Endodermal cell (in vitro differentiated cells): Measurements from ENCODE around the gene AGBL2. TPM values are rescaled to one million over a fixed set of nuclear protein-coding genes. Genes with fewer than 3 reads are reported as not detected.
"Not testable (repeated sequence)": the region's sequence is repeated elsewhere in the genome, so short reads cannot be mapped to it uniquely, and the experiment has no call there.

Experiments
- DNase-seq: peaks from one replicate; pipeline ENCODE4 v3.0.0-alpha.2; 2017
- H3K27ac ChIP-seq: 2 replicates; pipeline ENCODE4 v1.5.1; 2013; ENCODE audit warnings: mild to moderate bottlenecking, low read depth, low read length, moderate library complexity
- H3K27me3 ChIP-seq: 2 replicates; pipeline ENCODE4 v1.6.1; 2013; ENCODE audit warnings: mild to moderate bottlenecking, low read length, moderate library complexity; ENCODE audit not compliant: insufficient read depth, control insufficient read depth, poor library complexity, severe bottlenecking
- H3K36me3 ChIP-seq: 2 replicates; pipeline ENCODE4 v1.7.0; 2013; ENCODE audit warnings: mild to moderate bottlenecking, low read length, moderate library complexity; ENCODE audit not compliant: control insufficient read depth, insufficient read depth
- H3K4me1 ChIP-seq: one replicate; pipeline ENCODE4 v1.7.0; 2013; ENCODE audit warnings: low read length; ENCODE audit not compliant: control insufficient read depth, insufficient read depth
- H3K4me3 ChIP-seq: 2 replicates; pipeline ENCODE4 v1.5.1; 2013; ENCODE audit warnings: mild to moderate bottlenecking, low read length, moderate library complexity
- H3K9ac ChIP-seq: 2 replicates; pipeline ENCODE4 v1.6.1; 2013; ENCODE audit warnings: mild to moderate bottlenecking, low read length, moderate library complexity; ENCODE audit not compliant: poor library complexity, severe bottlenecking; ENCODE audit errors: extremely low read depth
- H3K9me3 ChIP-seq: 2 replicates; pipeline ENCODE4 v1.6.1; 2013; ENCODE audit warnings: mild to moderate bottlenecking, low read length, moderate library complexity; ENCODE audit not compliant: control insufficient read depth
- H3K27ac Mint-ChIP-seq: 2 replicates; pipeline ENCODE4 v1.8.0; 2020; ENCODE audit warnings: mixed read lengths
- H3K27me3 Mint-ChIP-seq: 2 replicates; pipeline ENCODE4 v1.8.0; 2021; ENCODE audit warnings: mild to moderate bottlenecking, mixed read lengths; ENCODE audit not compliant: insufficient read depth
- H3K36me3 Mint-ChIP-seq: 2 replicates; pipeline ENCODE4 v1.8.0; 2020; ENCODE audit warnings: low read depth, mixed read lengths
- H3K4me1 Mint-ChIP-seq: 2 replicates; pipeline ENCODE4 v1.8.0; 2020; ENCODE audit warnings: mixed read lengths
- H3K4me3 Mint-ChIP-seq: 2 replicates; pipeline ENCODE4 v1.8.0; 2020; ENCODE audit warnings: mild to moderate bottlenecking, moderate library complexity, mixed read lengths
- H3K9me3 Mint-ChIP-seq: 2 replicates; pipeline ENCODE4 v1.8.0; 2020; ENCODE audit warnings: mild to moderate bottlenecking, mixed read lengths
- WGBS, 2 experiments: methylation state at CpG; one replicate each; pipeline versions ENCODE4 v1.1.5 to v1.1.7; 2013; ENCODE audit warnings: missing lambda C conversion rate in 2 of 2, mixed read lengths in 1 of 2; ENCODE audit not compliant: insufficient coverage in 1 of 2, insufficient read length in 1 of 2; 5-methylcytosine and 5-hydroxymethylcytosine counted together
- total RNA-seq, 2 donors: library from RNA; stranded (reverse); fragmentation: NEBNext Ultra II Directional in 1 of 2; extraction: Animal tissue kit (Norgen Biotek cat#: 25700) in 1 of 2; gene quantifications; 2 replicates in 1 of 2; 3 replicates in 1 of 2; pipeline ENCODE4 v1.2.1, GENCODE V29; 2021
- TF ChIP-seq, protein P1 (sequence below): fragments of 200-600 bp; sonication (generic); conservative IDR thresholded peaks from 2 replicates; pipeline ENCODE4 v1.5.0; 2021; ENCODE audit warnings: antibody characterized with exemption, mild to moderate bottlenecking

AGBL2 gene
- total RNA-seq, 2 donors from 2014 or later: 5.0 to 8.7 TPM

GRCh38 chr11:47642099-47642855 is 72.9 kb downstream of the AGBL2 start, which contains the start of gene MTCH2:
MTCH2 (minus strand) TSS chr11:47642559; CDS start chr11:47642465, 94 bp downstream.
- no peaks in the 10 kb centered on the region for H3K27me3 Mint-ChIP-seq
- H3K4me1 ChIP-seq: no peaks in the 10 kb centered on the region
- peak; percentile 97 for DNase-seq
- TF ChIP-seq, protein P1, sequence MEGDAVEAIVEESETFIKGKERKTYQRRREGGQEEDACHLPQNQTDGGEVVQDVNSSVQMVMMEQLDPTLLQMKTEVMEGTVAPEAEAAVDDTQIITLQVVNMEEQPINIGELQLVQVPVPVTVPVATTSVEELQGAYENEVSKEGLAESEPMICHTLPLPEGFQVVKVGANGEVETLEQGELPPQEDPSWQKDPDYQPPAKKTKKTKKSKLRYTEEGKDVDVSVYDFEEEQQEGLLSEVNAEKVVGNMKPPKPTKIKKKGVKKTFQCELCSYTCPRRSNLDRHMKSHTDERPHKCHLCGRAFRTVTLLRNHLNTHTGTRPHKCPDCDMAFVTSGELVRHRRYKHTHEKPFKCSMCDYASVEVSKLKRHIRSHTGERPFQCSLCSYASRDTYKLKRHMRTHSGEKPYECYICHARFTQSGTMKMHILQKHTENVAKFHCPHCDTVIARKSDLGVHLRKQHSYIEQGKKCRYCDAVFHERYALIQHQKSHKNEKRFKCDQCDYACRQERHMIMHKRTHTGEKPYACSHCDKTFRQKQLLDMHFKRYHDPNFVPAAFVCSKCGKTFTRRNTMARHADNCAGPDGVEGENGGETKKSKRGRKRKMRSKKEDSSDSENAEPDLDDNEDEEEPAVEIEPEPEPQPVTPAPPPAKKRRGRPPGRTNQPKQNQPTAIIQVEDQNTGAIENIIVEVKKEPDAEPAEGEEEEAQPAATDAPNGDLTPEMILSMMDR: peak; percentile 44
- peak within 1 kb of the TSS; percentile 98 for H3K4me3 ChIP-seq
- H3K36me3 Mint-ChIP-seq: peaks cover 19% of the 10 kb centered on the region
- WGBS, 2 experiments: 0% methylated on average over 31 to 78 of the region's 78 CpGs
- H3K27ac ChIP-seq: peak within 1 kb of the TSS; percentile 87
- H3K9me3 ChIP-seq: no peaks in the 10 kb centered on the region
- H3K4me1 Mint-ChIP-seq: peaks cover 8% of the 10 kb centered on the region
- H3K27me3 ChIP-seq: no peaks in the 10 kb centered on the region
- H3K27ac Mint-ChIP-seq: peak within 1 kb of the TSS; percentile 97
- no peaks in the 10 kb centered on the region for H3K9me3 Mint-ChIP-seq
- peaks cover 14% of the 10 kb centered on the region for H3K36me3 ChIP-seq
- peak within 1 kb of the TSS; percentile 92 for H3K4me3 Mint-ChIP-seq
- peak within 1 kb of the TSS; percentile 87 for H3K9ac ChIP-seq

DNA sequence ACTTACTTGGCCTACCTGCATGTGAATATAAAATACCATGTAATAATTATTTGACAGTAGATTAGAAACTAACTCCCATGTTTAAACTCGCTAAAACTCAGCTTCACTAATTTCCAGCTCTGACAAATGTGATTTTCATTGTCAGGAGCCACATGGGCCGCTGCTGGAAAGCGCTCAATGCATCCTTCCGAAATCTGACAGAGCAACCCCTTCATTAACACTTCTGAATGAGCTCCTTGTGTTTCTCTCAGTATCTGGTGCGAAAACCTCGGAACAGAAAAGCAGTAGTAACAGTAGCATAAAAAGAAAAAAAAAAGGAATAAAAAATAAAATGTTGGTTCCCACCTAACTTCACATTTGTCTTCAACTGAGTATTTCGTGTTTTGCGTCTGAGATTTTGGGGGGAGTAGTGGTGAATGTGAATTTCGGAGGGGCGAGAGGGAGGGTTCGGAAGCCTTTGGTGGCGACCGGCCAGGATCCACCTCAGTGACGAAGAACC is 73.5 kb downstream of the AGBL2 start:
- TF ChIP-seq, protein P1: no peak
- no peaks in the 10 kb centered on the region for H3K9me3 Mint-ChIP-seq
- H3K4me3 ChIP-seq: peak overlapping the region; percentile 98
- H3K9ac ChIP-seq: peak overlapping the region; percentile 87
- H3K27me3 Mint-ChIP-seq: no peaks in the 10 kb centered on the region
- H3K9me3 ChIP-seq: no peaks in the 10 kb centered on the region
- peak overlapping the region; percentile 92 for H3K4me3 Mint-ChIP-seq
- H3K27ac Mint-ChIP-seq: peak overlapping the region; percentile 97
- H3K36me3 Mint-ChIP-seq: peaks cover 21% of the 10 kb centered on the region
- H3K4me1 ChIP-seq: no peaks in the 10 kb centered on the region
- H3K36me3 ChIP-seq: peaks cover 18% of the 10 kb centered on the region
- WGBS, 2 experiments: 0 to 3% methylated on average over 3 to 11 of the region's 14 CpGs
- H3K4me1 Mint-ChIP-seq: peaks cover 8% of the 10 kb centered on the region
- no peak for DNase-seq
- peak overlapping the region; percentile 87 for H3K27ac ChIP-seq
- no peaks in the 10 kb centered on the region for H3K27me3 ChIP-seq

DNA sequence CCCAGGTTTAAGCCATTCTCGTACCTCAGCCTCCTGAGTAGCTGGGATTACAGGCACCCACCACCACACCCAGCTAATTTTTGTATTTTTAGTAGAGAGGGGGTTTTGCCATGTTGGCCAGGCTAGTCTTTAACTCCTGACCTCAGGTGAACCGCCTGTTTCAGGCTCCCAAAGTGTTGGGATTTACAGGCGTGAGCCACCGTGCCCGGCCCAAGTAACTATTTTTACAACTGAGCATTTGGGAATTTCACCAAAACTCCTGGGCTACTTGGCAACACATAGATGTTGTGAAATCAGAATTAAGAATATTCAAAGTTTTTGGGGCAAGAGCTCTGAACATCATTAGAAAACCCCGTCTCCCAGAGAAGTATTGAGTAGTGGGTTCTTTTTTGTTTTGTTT is 74.7 kb downstream of the AGBL2 start:
- not testable (repeated sequence) for H3K27ac ChIP-seq, H3K4me1 ChIP-seq, H3K9ac ChIP-seq, H3K9me3 Mint-ChIP-seq, H3K27me3 Mint-ChIP-seq, DNase-seq, H3K27ac Mint-ChIP-seq, H3K4me1 Mint-ChIP-seq, H3K27me3 ChIP-seq, H3K9me3 ChIP-seq
- Histone ChIP-seq H3K4me3 (peak overlapping the region; percentile 98), H3K36me3 (peaks cover 18% of the 10 kb centered on the region)
- 89 to 95% methylated on average over 4 to 6 of the region's 6 CpGs for WGBS, 2 experiments
- Mint-ChIP-seq H3K4me3 (peak overlapping the region; percentile 92), H3K36me3 (peaks cover 26% of the 10 kb centered on the region)

DNA sequence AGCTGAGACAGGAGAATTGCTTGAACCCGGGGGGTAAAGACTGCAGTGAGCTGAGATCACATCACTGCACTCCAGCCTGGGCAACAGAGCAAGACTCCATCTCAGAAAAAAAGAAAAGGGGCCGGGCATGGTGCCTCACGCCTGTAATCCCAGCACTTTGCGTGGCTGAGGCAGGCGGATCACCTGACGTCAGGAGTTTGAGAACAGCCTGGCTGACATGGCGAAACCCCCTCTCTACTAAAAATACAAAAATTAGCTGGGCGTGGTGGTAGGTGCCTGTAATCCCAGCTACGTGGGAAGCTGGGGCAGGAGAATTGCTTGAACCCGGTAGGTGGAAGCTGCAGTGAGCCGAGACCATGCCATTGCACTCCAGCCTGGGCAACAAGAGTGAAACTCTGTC is 78.8 kb downstream of the AGBL2 start:
- H3K27me3 ChIP-seq, H3K4me1 ChIP-seq, H3K27me3 Mint-ChIP-seq, DNase-seq, H3K4me1 Mint-ChIP-seq, H3K27ac ChIP-seq, H3K9ac ChIP-seq, H3K27ac Mint-ChIP-seq, H3K4me3 Mint-ChIP-seq, H3K9me3 Mint-ChIP-seq, H3K9me3 ChIP-seq, H3K4me3 ChIP-seq: not testable (repeated sequence)
- peaks cover 46% of the 10 kb centered on the region for H3K36me3 ChIP-seq
- 88 to 95% methylated on average over 9 to 11 of the region's 11 CpGs for WGBS, 2 experiments
- H3K36me3 Mint-ChIP-seq: peaks cover 54% of the 10 kb centered on the region
